Stomach (tissue), 9 donors: Measurements from ENCODE around the gene BTF3. TPM values are rescaled to one million over a fixed set of nuclear protein-coding genes. Genes with fewer than 3 reads are reported as not detected.

Experiments
- DNase-seq, 2 donors: peaks; one replicate each; pipeline versions ENCODE4 v3.0.0 to v3.0.0-alpha.2; 2013 to 2019
- H3K27ac ChIP-seq, 5 donors: fragments of 200-600 bp in 4 of 5; sonication (generic) in 4 of 5; one replicate each; pipeline ENCODE4 v1.5.1; 2013 to 2019; ENCODE audit warnings: mild to moderate bottlenecking in 1 of 5, moderate library complexity in 1 of 5
- H3K27me3 ChIP-seq, 3 donors: fragments of 200-600 bp; sonication (generic); one replicate each; pipeline ENCODE4 v1.5.1; 2017 to 2019; ENCODE audit warnings: mixed run types in 1 of 3
- H3K36me3 ChIP-seq, 4 donors: fragments of 200-600 bp; sonication (generic); 1 replicate in 3 of 4; 2 replicates in 1 of 4; pipeline ENCODE4 v1.5.1; 2016 to 2019
- H3K4me1 ChIP-seq, 4 donors: fragments of 200-600 bp; sonication (generic); one replicate each; pipeline ENCODE4 v1.5.1; 2016 to 2019
- H3K4me3 ChIP-seq, 4 donors: fragments of 200-600 bp; sonication (generic) in 3 of 4; one replicate each; pipeline ENCODE4 v1.5.1; 2016 to 2019; ENCODE audit warnings: mild to moderate bottlenecking in 1 of 4
- H3K9me3 ChIP-seq, 4 donors: fragments of 200-600 bp; sonication (generic); one replicate each; pipeline ENCODE4 v1.5.1; 2016 to 2019
- EP300 ChIP-seq: sonication (generic); formaldehyde crosslinking; IDR thresholded peaks from one replicate; pipeline ENCODE4 v1.6.1; 2017; ENCODE audit warnings: antibody characterized with exemption
- POLR2A ChIP-seq, 4 donors: fragments of 450-650 bp; IDR thresholded peaks; one replicate each; pipeline ENCODE4 v1.6.1; 2016; ENCODE audit warnings: antibody characterized with exemption in 4 of 4, control low read depth in 2 of 4, mild to moderate bottlenecking in 1 of 4, moderate library complexity in 1 of 4
- POLR2AphosphoS5 ChIP-seq, 3 donors: sonication (generic); formaldehyde crosslinking; IDR thresholded peaks; one replicate each; pipeline ENCODE4 v1.6.1; 2016; ENCODE audit warnings: antibody characterized with exemption in 3 of 3
- WGBS, 5 donors: extraction: QIAGEN DNeasy Blood & Tissue Kit in 3 of 5; methylation state at CpG; one replicate each; pipeline versions ENCODE4 v1.1.5 to v1.1.7; 2013 to 2018; 5-methylcytosine and 5-hydroxymethylcytosine counted together
- intact Hi-C: fragments of 100-400 bp; cut with DNase I; formaldehyde crosslinking; loops from one replicate; pipeline ENCODE4 v1.15.1; 2023; ENCODE audit warnings: low total_unique reads
- polyA plus RNA-seq, 3 donors: library from polyadenylated mRNA; stranded (reverse); fragments of 200-250 nt; gene quantifications; one replicate each; pipeline ENCODE4 v1.2.3, GENCODE V29; 2013
- total RNA-seq, 5 donors: library from RNA; depleted of rRNA; stranded (reverse); fragments of >200 nt; gene quantifications; one replicate each; pipeline versions ENCODE4 v1.1.0 to v1.2.3, GENCODE V29; 2014 to 2016
- TF ChIP-seq, protein P1 (sequence below), 7 experiments: fragments of 450-650 bp in 4 of 7; fragments of 200-600 bp in 3 of 7; sonication (generic) in 3 of 7; IDR thresholded peaks; one replicate each; pipeline ENCODE4 v1.5.1; 2016 to 2019; ENCODE audit warnings: antibody characterized with exemption in 7 of 7, control low read depth in 2 of 7, mild to moderate bottlenecking in 1 of 7
- donor health status: healthy with polysubstance abuse.
- donor health status: Bipolar disorder and iron deficiency.
- donor health status: healthy.

Gene BTF3
- total and polyA plus RNA-seq, 8 donors = 154 to 1,046 (median 421) TPM

DNA sequence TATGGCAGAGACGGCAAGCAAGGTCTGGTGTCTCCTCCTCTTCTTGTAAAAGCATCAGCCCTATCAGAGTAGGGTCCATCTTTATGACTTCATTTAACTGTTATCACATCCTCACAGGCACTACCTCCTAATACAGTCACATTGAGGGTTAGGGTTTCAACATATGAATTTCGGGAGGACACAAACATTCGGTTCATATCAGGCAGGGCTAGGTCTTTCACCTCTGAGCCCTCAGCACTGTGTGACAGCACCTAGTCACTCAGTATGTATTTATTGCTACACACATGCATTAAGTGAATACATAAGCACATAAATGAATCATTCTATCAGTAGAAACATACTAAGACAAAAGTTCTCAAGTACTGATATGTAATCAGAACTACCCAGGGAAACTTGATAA lies 9.4 kb upstream of the BTF3 start:
- intact Hi-C loops = no loop called here
- no peak overlapping the region for H3K27ac ChIP-seq
- WGBS, 5 donors = 57 to 75% (median 69%) methylated on average over 3 of the region's 3 CpGs
- DNase-seq = no peak
- H3K4me1 ChIP-seq = no peaks in the 10 kb centered on the region
- H3K36me3 ChIP-seq = no peaks in the 10 kb centered on the region
- peaks cover 0 to 11% (median 0%) of the 10 kb centered on the region in 3 donors for H3K27me3 ChIP-seq
- TF ChIP-seq POLR2AphosphoS5 (IDR thresholded peaks at IDR 0.05) = no peak
- TF ChIP-seq, protein P1, sequence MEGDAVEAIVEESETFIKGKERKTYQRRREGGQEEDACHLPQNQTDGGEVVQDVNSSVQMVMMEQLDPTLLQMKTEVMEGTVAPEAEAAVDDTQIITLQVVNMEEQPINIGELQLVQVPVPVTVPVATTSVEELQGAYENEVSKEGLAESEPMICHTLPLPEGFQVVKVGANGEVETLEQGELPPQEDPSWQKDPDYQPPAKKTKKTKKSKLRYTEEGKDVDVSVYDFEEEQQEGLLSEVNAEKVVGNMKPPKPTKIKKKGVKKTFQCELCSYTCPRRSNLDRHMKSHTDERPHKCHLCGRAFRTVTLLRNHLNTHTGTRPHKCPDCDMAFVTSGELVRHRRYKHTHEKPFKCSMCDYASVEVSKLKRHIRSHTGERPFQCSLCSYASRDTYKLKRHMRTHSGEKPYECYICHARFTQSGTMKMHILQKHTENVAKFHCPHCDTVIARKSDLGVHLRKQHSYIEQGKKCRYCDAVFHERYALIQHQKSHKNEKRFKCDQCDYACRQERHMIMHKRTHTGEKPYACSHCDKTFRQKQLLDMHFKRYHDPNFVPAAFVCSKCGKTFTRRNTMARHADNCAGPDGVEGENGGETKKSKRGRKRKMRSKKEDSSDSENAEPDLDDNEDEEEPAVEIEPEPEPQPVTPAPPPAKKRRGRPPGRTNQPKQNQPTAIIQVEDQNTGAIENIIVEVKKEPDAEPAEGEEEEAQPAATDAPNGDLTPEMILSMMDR (IDR thresholded peaks at IDR 0.05) = no peak
- TF ChIP-seq POLR2A (IDR thresholded peaks at IDR 0.05) = no peak
- no peak for TF ChIP-seq EP300
- H3K9me3 ChIP-seq = no peaks in the 10 kb centered on the region
- no peak overlapping the region for H3K4me3 ChIP-seq

DNA sequence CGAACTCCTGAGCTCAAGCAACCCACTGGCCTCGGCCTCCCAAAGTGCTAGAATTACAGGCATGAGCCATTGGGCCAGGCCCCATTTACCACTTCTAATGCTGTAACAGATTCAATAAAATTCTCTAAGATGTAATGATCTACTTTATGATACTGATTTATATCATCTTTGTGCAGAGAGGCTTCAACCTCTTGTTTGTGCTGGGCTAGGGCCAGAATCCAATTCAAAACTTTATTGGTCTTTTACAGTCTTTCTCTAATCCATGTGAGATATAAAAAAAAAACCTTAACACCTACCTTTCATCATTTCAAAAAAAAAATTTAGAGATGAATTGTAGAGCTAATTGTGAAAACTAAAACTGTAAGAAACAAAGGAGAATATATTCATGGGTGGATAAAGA lies 8.2 kb upstream of the BTF3 start:
- TF ChIP-seq EP300 (no peak), POLR2A (IDR thresholded peaks at IDR 0.05) (no peak), POLR2AphosphoS5 (IDR thresholded peaks at IDR 0.05) (no peak)
- TF ChIP-seq, protein P1 (IDR thresholded peaks at IDR 0.05) = no peak
- H3K4me3 ChIP-seq = no peak overlapping the region
- H3K27ac ChIP-seq = no peak overlapping the region
- 71 to 97% (median 95%) methylated on average over 2 of the region's 2 CpGs for WGBS, 5 donors
- H3K36me3 ChIP-seq = no peaks in the 10 kb centered on the region
- peaks cover 0 to 11% (median 0%) of the 10 kb centered on the region in 3 donors for H3K27me3 ChIP-seq
- intact Hi-C loops = no loop called here
- no peak for DNase-seq
- no peaks in the 10 kb centered on the region for H3K9me3 ChIP-seq
- no peaks in the 10 kb centered on the region for H3K4me1 ChIP-seq

DNA sequence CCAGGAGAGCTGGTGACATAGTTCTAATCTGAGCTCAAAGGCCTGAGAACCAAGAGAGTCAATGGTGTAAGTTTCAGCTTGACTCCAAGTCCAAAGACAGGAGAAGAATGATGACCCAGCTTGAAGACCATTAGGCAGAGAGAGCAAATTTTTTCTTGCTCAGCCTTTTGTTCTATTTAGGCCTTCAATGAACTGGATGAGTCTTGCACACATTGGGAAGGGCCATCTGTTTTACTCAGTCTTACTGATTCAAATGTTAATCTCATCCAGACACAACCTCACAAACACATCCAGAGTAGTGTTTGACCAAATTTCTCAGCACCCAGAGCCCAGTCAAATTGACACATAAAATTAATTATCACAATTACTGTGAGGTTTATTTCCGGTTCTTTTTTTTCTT lies 7.1 kb upstream of the BTF3 start:
- Histone ChIP-seq H3K36me3 (no peaks in the 10 kb centered on the region), H3K27me3 (peaks cover 0 to 11% (median 0%) of the 10 kb centered on the region in 3 donors), H3K4me3 (no peak overlapping the region), H3K9me3 (no peaks in the 10 kb centered on the region), H3K27ac (no peak overlapping the region), H3K4me1 (peaks cover 0 to 6% (median 1%) of the 10 kb centered on the region in 4 donors)
- TF ChIP-seq EP300 = no peak
- TF ChIP-seq, protein P1 (IDR thresholded peaks at IDR 0.05) = no peak
- TF ChIP-seq POLR2AphosphoS5 (IDR thresholded peaks at IDR 0.05) = no peak
- no peak for TF ChIP-seq POLR2A (IDR thresholded peaks at IDR 0.05)
- intact Hi-C loops = no loop called here
- 83 to 97% (median 93%) methylated on average over 1 of the region's 1 CpG for WGBS, 5 donors
- DNase-seq = no peak

DNA sequence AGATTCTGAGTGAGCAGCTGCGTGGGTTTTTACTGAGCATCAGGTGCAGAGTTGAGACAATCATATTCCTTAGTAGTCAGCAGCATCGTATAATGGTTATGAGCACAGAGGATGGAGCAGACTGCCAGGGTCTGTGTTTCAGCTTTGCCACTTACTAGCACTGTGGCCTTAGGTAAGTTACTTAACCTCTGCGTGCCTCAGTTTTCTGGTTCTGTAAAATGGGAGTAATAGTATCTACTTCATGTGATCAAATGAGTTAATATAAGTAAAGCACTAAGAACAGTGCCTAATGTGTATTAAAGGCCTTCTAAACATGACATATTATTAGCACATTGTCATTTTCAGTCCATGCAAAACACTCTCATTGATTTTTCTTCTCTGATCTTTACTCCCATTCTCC lies 4.8 kb upstream of the BTF3 start:
- Histone ChIP-seq H3K4me3 (no peak overlapping the region), H3K27me3 (no peaks in the 10 kb centered on the region), H3K27ac (no peak overlapping the region), H3K4me1 (peaks cover 8 to 22% (median 17%) of the 10 kb centered on the region in 4 donors), H3K36me3 (no peaks in the 10 kb centered on the region), H3K9me3 (no peaks in the 10 kb centered on the region)
- no peak for DNase-seq
- intact Hi-C loops = no loop called here
- WGBS, 5 donors = 84 to 97% (median 90%) methylated on average over 3 of the region's 3 CpGs
- no peak for TF ChIP-seq EP300
- TF ChIP-seq POLR2A (IDR thresholded peaks at IDR 0.05) = no peak
- TF ChIP-seq, protein P1 (IDR thresholded peaks at IDR 0.05) = no peak
- no peak for TF ChIP-seq POLR2AphosphoS5 (IDR thresholded peaks at IDR 0.05)
